HCT116 (cell line): ENCODE data around the gene C1orf159. TPM values are rescaled to one million over a fixed set of nuclear protein-coding genes. Genes with fewer than 3 reads are reported as not detected.

ENCODE experiments used
- ATAC-seq: fragments of 200-7000 bp; cut with Tn5 transposase; 2 replicates; pipeline ENCODE4 v1.9.1; 2020; ENCODE audit warnings: mild to moderate bottlenecking, moderate library complexity
- BruUV-seq: library from RNA; stranded (reverse); fragments of 400-500 nt; replicated peaks from 2 replicates; lab custom pipeline; 2021; lab: Mats Ljungman, UMichigan
- CTCF ChIA-PET: fragments of 300-600 bp; sonication (Branson Sonifier 250); formaldehyde crosslinking; loops from one replicate; lab custom pipeline; 2021; ENCODE audit warnings: antibody characterized with exemption; lab: Charles Lee
- POLR2A ChIA-PET: fragments of 300-600, 350-600 bp; sonication (Branson Sonifier 250); formaldehyde crosslinking; loops from one replicate; lab custom pipeline; 2021; ENCODE audit warnings: antibody characterized with exemption; lab: Charles Lee
- RAD21 ChIA-PET, 2 experiments: fragments of 300-600 bp; sonication (Branson Sonifier 250); formaldehyde crosslinking; loops; one replicate each; lab custom pipeline; 2023; ENCODE audit warnings: low total read pairs in 2 of 2; ENCODE audit not compliant: uncharacterized antibody in 2 of 2, unreplicated experiment in 2 of 2, low non-redundant PET in 1 of 2; lab: Charles Lee
- DNase-seq: peaks from one replicate; pipeline ENCODE4 v3.0.0-alpha.2; 2010; ENCODE audit warnings: low read depth, low spot score
- H2AFZ ChIP-seq: fragments of 200-600 bp; shearing (Covaris generic), sonication (generic); 2 replicates; pipeline ENCODE4 v1.6.1; 2017; ENCODE audit warnings: low read depth, mixed run types, mixed read lengths, antibody characterized with exemption, low read length; ENCODE audit not compliant: poor library complexity, severe bottlenecking
- H3K27ac ChIP-seq: 2 replicates; pipeline ENCODE4 v1.5.1; 2012; ENCODE audit warnings: low read depth, low read length
- H3K27me3 ChIP-seq: fragments of 200-600 bp; sonication (generic); 2 replicates; pipeline ENCODE4 v1.6.1; 2016; ENCODE audit warnings: mixed run types, low read length, mixed read lengths; ENCODE audit not compliant: insufficient read depth
- H3K36me3 ChIP-seq, 2 experiments: fragments of 200-500 bp in 1 of 2; fragments of 200-600 bp in 1 of 2; sonication (Bioruptor generic) in 1 of 2; sonication (generic) in 1 of 2; 2 replicates each; pipeline versions ENCODE4 v1.5.1 to v1.6.1; 2014 to 2016; ENCODE audit warnings: low read length in 2 of 2, inconsistent platforms in 1 of 2, mixed read lengths in 1 of 2, mixed run types in 1 of 2; ENCODE audit not compliant: insufficient read depth in 2 of 2, control insufficient read depth in 1 of 2
- H3K4me1 ChIP-seq, 2 experiments: fragments of 200-600 bp in 1 of 2; sonication (generic) in 1 of 2; 2 replicates each; pipeline versions ENCODE4 v1.5.1 to v1.6.1; 2012 to 2017; ENCODE audit warnings: low read length in 2 of 2, inconsistent platforms in 1 of 2, mild to moderate bottlenecking in 1 of 2, mixed read lengths in 1 of 2, mixed run types in 1 of 2, moderate library complexity in 1 of 2; ENCODE audit not compliant: insufficient read depth in 2 of 2, control insufficient read depth in 1 of 2
- H3K4me2 ChIP-seq: fragments of 200-600 bp; sonication (generic); 2 replicates; pipeline ENCODE4 v1.6.1; 2017; ENCODE audit warnings: mixed run types, low read length, mixed read lengths
- H3K4me3 ChIP-seq, 2 experiments: fragments of 200-600 bp in 1 of 2; sonication (generic) in 1 of 2; replicated peaks in 1 of 2; 2 replicates each; pipeline ENCODE4 v1.5.1; 2011 to 2016; ENCODE audit warnings: low read length in 2 of 2, control low read depth in 1 of 2, low read depth in 1 of 2, mild to moderate bottlenecking in 1 of 2, mixed read lengths in 1 of 2, mixed run types in 1 of 2
- H3K79me2 ChIP-seq: fragments of 200-600 bp; sonication (generic); 2 replicates; pipeline ENCODE4 v1.6.1; 2017; ENCODE audit warnings: mild to moderate bottlenecking, mixed run types, low read length, moderate library complexity, mixed read lengths; ENCODE audit not compliant: insufficient read depth
- H3K9ac ChIP-seq: fragments of 200-600 bp; sonication (generic); 2 replicates; pipeline ENCODE4 v1.6.1; 2016; ENCODE audit warnings: low read length, mixed read lengths
- H3K9me2 ChIP-seq: fragments of 200-600 bp; sonication (generic), shearing (Covaris generic); 2 replicates; pipeline ENCODE4 v1.6.1; 2017; ENCODE audit warnings: mixed run types, mild to moderate bottlenecking, moderate library complexity; ENCODE audit not compliant: insufficient read depth
- H3K9me3 ChIP-seq, 2 experiments: fragments of 200-500 bp in 1 of 2; fragments of 200-600 bp in 1 of 2; sonication (Bioruptor generic) in 1 of 2; sonication (generic) in 1 of 2; 2 replicates each; pipeline ENCODE4 v1.6.1; 2014 to 2017; ENCODE audit warnings: low read length in 2 of 2, mixed read lengths in 2 of 2, inconsistent platforms in 1 of 2, low read depth in 1 of 2, mild to moderate bottlenecking in 1 of 2, mixed run types in 1 of 2, moderate library complexity in 1 of 2; ENCODE audit not compliant: control insufficient read depth in 1 of 2, insufficient read depth in 1 of 2
- H4K20me1 ChIP-seq: fragments of 200-600 bp; sonication (generic), shearing (Covaris generic); 2 replicates; pipeline ENCODE4 v1.6.1; 2017; ENCODE audit warnings: mixed run types, mild to moderate bottlenecking, moderate library complexity; ENCODE audit not compliant: insufficient read depth
- ATF3 ChIP-seq: IDR thresholded peaks from 2 replicates; pipeline ENCODE4 v1.6.1; 2012
- EGR1 ChIP-seq: IDR thresholded peaks from 2 replicates; pipeline ENCODE4 v1.6.1; 2012; ENCODE audit warnings: low read depth
- ELF1 ChIP-seq: IDR thresholded peaks from 2 replicates; pipeline ENCODE4 v1.6.1; 2012; ENCODE audit warnings: low read depth, borderline replicate concordance
- EZH2phosphoT487 ChIP-seq: fragments of 200-600 bp; IDR thresholded peaks from 2 replicates; pipeline ENCODE4 v1.6.1; 2018; ENCODE audit warnings: antibody characterized with exemption, borderline replicate concordance
- FOSL1 ChIP-seq: IDR thresholded peaks from 2 replicates; pipeline ENCODE4 v1.6.1; 2012; ENCODE audit warnings: low read depth
- JUND ChIP-seq: IDR thresholded peaks from 2 replicates; pipeline ENCODE4 v1.6.1; 2012
- POLR2A ChIP-seq: IDR thresholded peaks from 2 replicates; pipeline ENCODE4 v1.7.0; 2011; ENCODE audit warnings: borderline replicate concordance; ENCODE audit not compliant: insufficient read depth, insufficient read length; ENCODE audit errors: extremely low read depth
- POLR2AphosphoS5 ChIP-seq: IDR thresholded peaks from 2 replicates; pipeline ENCODE4 v1.6.1; 2011; ENCODE audit warnings: mild to moderate bottlenecking, low read depth, low read length, moderate library complexity
- REST ChIP-seq: IDR thresholded peaks from 2 replicates; pipeline ENCODE4 v1.6.1; 2012; ENCODE audit warnings: low read depth
- SIN3A ChIP-seq: IDR thresholded peaks from 2 replicates; pipeline ENCODE4 v1.6.1; 2012; ENCODE audit warnings: low read depth
- SRF ChIP-seq: IDR thresholded peaks from 2 replicates; pipeline ENCODE4 v1.6.1; 2012; ENCODE audit warnings: low read depth
- YY1 ChIP-seq: IDR thresholded peaks from 2 replicates; pipeline ENCODE4 v1.6.1; 2011; ENCODE audit warnings: low read length, low read depth, moderate library complexity, mild to moderate bottlenecking; ENCODE audit not compliant: insufficient replicate concordance; ENCODE audit errors: extremely low read depth
- ZBTB33 ChIP-seq: IDR thresholded peaks from 2 replicates; pipeline ENCODE4 v1.6.1; 2011; ENCODE audit warnings: mild to moderate bottlenecking, low read length, moderate library complexity; ENCODE audit not compliant: insufficient replicate concordance; ENCODE audit errors: extremely low read depth
- ZFX ChIP-seq: fragments of 450-650 bp; IDR thresholded peaks from 2 replicates; pipeline ENCODE4 v1.6.1; 2017
- ZNF274 ChIP-seq: fragments of 200-500 bp; sonication (Bioruptor generic); IDR thresholded peaks from 2 replicates; pipeline ENCODE4 v1.6.1; 2014; ENCODE audit warnings: mild to moderate bottlenecking, low read depth, low read length, inconsistent platforms
- intact Hi-C: fragments of 100-400 bp; cut with micrococcal nuclease; formaldehyde crosslinking; loops from 2 replicates; pipeline ENCODE4 v1.10.0; 2022
- total RNA-seq: library from RNA; stranded (reverse); gene quantifications from one replicate; pipeline ENCODE4 v1.2.1, GENCODE V29; 2021; ENCODE audit not compliant: unreplicated experiment

C1orf159 gene
- total RNA-seq, 1 experiment from 2014 or later, result 22.7 TPM

GRCh38 chr1:1150100-1150499 lies 34.2 kb upstream of the C1orf159 start:
- no peaks in the 10 kb centered on the region for H3K27me3 ChIP-seq
- BruUV-seq, result no TSS peak
- intact Hi-C loops, result no loop called here
- H2AFZ ChIP-seq, result no peak overlapping the region
- no peaks in the 10 kb centered on the region for H4K20me1 ChIP-seq
- no peaks in the 10 kb centered on the region for H3K36me3 ChIP-seq
- H3K4me3 ChIP-seq, result no peak overlapping the region
- H3K9ac ChIP-seq, result no peak overlapping the region
- peak overlapping the region; percentile 37; the same call in 1 of the 2 replicates for H3K27ac ChIP-seq
- peaks cover 5 to 13% of the 10 kb centered on the region in 2 experiments for H3K4me1 ChIP-seq
- peak; percentile 59; the same call in 1 of the 2 replicates for ATAC-seq
- ChIA-PET CTCF (no interaction called here), RAD21 (no interaction called here)
- no peak for DNase-seq
- no peaks in the 10 kb centered on the region for H3K79me2 ChIP-seq
- TF ChIP-seq FOSL1, result no peak
- 0 out of 2 replicates have a peak, but pooled peaks have one; percentile 30 for TF ChIP-seq ZFX
- TF ChIP-seq, all 23 proteins: peak for 1
- H3K9me2 ChIP-seq, result no peaks in the 10 kb centered on the region
- peak overlapping the region; percentile 25 for H3K4me2 ChIP-seq
- H3K9me3 ChIP-seq, result peaks cover 8 to 17% of the 10 kb centered on the region in 2 experiments; a peak in 2 of 4 replicates
- POLR2A ChIA-PET, result no interaction called here

GRCh38 chr1:1149416-1149815 lies 33.5 kb upstream of the C1orf159 start:
- Histone ChIP-seq H3K36me3 (no peaks in the 10 kb centered on the region), H3K9ac (no peak overlapping the region), H3K27ac (peak overlapping the region; percentile 37; the same call in 1 of the 2 replicates), H3K9me3 (peaks cover 8 to 17% of the 10 kb centered on the region in 2 experiments; a peak in 2 of 4 replicates), H3K9me2 (no peaks in the 10 kb centered on the region), H3K79me2 (no peaks in the 10 kb centered on the region), H4K20me1 (no peaks in the 10 kb centered on the region), H3K27me3 (no peaks in the 10 kb centered on the region), H3K4me2 (no peak overlapping the region; the same call in 1 of the 2 replicates), H3K4me1 (peaks cover 5 to 13% of the 10 kb centered on the region in 2 experiments), H2AFZ (no peak overlapping the region), H3K4me3 (no peak overlapping the region)
- DNase-seq (no peak), ATAC-seq (no peak)
- ChIA-PET CTCF (no interaction called here), RAD21 (no interaction called here), POLR2A (no interaction called here)
- TF ChIP-seq JUND (no peak), ELF1 (no peak), ZBTB33 (no peak), EGR1 (no peak), ZNF274 (no peak), SIN3A (no peak), EZH2phosphoT487 (no peak), YY1 (no peak), POLR2A (no peak), POLR2AphosphoS5 (no peak), ATF3 (no peak), REST (no peak), SRF (no peak)
- no TSS peak for BruUV-seq
- intact Hi-C loops, result no loop called here
